MM.1S (cell line): ENCODE measurements around the gene PCP2.

Experiments used
- EZH2 ChIP-seq: fragments of 300-600 bp; sonication (generic); optimal IDR thresholded peaks from 2 replicates; pipeline ENCODE3; 2017; ENCODE audit warnings: low read depth, mild to moderate bottlenecking, antibody characterized with exemption, low read length, mixed read lengths
- EZH2phosphoT487 ChIP-seq: fragments of 300-600 bp; sonication (generic); IDR thresholded peaks from 2 replicates; pipeline ENCODE4 v1.6.1; 2018; ENCODE audit warnings: antibody characterized with exemption, low read length
- TF ChIP-seq, protein P1 (sequence below): fragments of 300-600 bp; sonication (generic); IDR thresholded peaks from 2 replicates; pipeline ENCODE4 v1.5.1; 2016; ENCODE audit warnings: antibody characterized with exemption, low read length, mixed read lengths

DNA sequence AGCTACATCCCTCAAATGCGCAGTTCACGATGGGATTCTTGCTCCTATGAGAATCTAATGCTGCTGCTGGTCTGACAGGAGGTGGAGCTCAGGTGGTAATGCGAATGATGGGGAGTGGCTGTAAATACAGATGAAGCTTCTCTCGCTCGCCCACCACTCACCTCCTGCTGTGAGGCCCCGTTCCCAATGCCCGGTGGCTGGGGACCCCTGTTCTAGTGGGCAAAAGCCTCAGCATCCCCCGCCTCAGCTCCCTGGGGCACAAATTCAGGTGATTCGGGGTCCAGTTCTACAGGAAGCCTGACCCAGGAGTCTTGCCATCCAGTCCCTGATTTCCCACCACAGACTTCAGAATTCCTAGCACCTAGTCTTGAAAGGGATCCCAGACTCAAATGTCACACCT lies 39.0 kb upstream of the PCP2 start:
- TF ChIP-seq, protein P1, sequence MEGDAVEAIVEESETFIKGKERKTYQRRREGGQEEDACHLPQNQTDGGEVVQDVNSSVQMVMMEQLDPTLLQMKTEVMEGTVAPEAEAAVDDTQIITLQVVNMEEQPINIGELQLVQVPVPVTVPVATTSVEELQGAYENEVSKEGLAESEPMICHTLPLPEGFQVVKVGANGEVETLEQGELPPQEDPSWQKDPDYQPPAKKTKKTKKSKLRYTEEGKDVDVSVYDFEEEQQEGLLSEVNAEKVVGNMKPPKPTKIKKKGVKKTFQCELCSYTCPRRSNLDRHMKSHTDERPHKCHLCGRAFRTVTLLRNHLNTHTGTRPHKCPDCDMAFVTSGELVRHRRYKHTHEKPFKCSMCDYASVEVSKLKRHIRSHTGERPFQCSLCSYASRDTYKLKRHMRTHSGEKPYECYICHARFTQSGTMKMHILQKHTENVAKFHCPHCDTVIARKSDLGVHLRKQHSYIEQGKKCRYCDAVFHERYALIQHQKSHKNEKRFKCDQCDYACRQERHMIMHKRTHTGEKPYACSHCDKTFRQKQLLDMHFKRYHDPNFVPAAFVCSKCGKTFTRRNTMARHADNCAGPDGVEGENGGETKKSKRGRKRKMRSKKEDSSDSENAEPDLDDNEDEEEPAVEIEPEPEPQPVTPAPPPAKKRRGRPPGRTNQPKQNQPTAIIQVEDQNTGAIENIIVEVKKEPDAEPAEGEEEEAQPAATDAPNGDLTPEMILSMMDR = no peak
- TF ChIP-seq EZH2 (no peak), EZH2phosphoT487 (no peak)
